CD14-positive monocyte (primary cell): Measurements from ENCODE around the gene L1TD1. TPM values are rescaled to one million over a fixed set of nuclear protein-coding genes. Genes with fewer than 3 reads are reported as not detected.
A peak's percentile ranks its signal among the peaks of the same experiment; 100 is the strongest.

Experiments used
- DNase-seq, 3 donors: peaks; one replicate each; pipeline ENCODE4 v3.0.0-alpha.2; 2011 to 2022
- H2AFZ ChIP-seq: 2 replicates; pipeline ENCODE4 v1.6.0; 2012; ENCODE audit warnings: mild to moderate bottlenecking, low read depth, low read length, inconsistent platforms; ENCODE audit not compliant: insufficient read depth, poor library complexity, severe bottlenecking
- H3K27ac ChIP-seq, 2 donors: 1 replicate in 1 of 2; 2 replicates in 1 of 2; pipeline ENCODE4 v1.5.1; 2012 to 2013; ENCODE audit warnings: low read length in 2 of 2, control low read depth in 1 of 2, inconsistent platforms in 1 of 2, low read depth in 1 of 2, mild to moderate bottlenecking in 1 of 2
- H3K27me3 ChIP-seq, 2 donors: one replicate each; pipeline versions ENCODE4 v1.6.0 to v1.6.1; 2011 to 2013; ENCODE audit warnings: low read length in 2 of 2; ENCODE audit not compliant: control insufficient read depth in 2 of 2, insufficient read depth in 2 of 2
- H3K36me3 ChIP-seq, 2 donors: replicated peaks in 1 of 2; 1 replicate in 1 of 2; 2 replicates in 1 of 2; pipeline versions ENCODE4 v1.5.1 to v1.6.1; 2012 to 2013; ENCODE audit warnings: low read length in 2 of 2, control low read depth in 1 of 2, inconsistent platforms in 1 of 2, mild to moderate bottlenecking in 1 of 2; ENCODE audit not compliant: insufficient read depth in 2 of 2, control insufficient read depth in 1 of 2
- H3K4me1 ChIP-seq, 2 donors: 1 replicate in 1 of 2; 2 replicates in 1 of 2; pipeline versions ENCODE4 v1.5.1 to v1.6.1; 2012 to 2013; ENCODE audit warnings: low read length in 2 of 2, control low read depth in 1 of 2, inconsistent platforms in 1 of 2, mild to moderate bottlenecking in 1 of 2, moderate library complexity in 1 of 2; ENCODE audit not compliant: insufficient read depth in 2 of 2, control insufficient read depth in 1 of 2
- H3K4me2 ChIP-seq: replicated peaks from 2 replicates; pipeline ENCODE3; 2012; ENCODE audit warnings: low read length, moderate library complexity, mild to moderate bottlenecking; ENCODE audit not compliant: poor library complexity, severe bottlenecking; ENCODE audit errors: extremely low read depth
- H3K4me3 ChIP-seq, 3 experiments: fragments of 200-600 bp in 1 of 3; sonication (generic) in 1 of 3; replicated peaks in 1 of 3; 1 replicate in 2 of 3; 2 replicates in 1 of 3; pipeline ENCODE4 v1.5.1; 2011 to 2013; ENCODE audit warnings: low read length in 3 of 3, mild to moderate bottlenecking in 3 of 3, control low read depth in 2 of 3, low read depth in 2 of 3, inconsistent platforms in 1 of 3, moderate library complexity in 1 of 3
- H3K79me2 ChIP-seq: 2 replicates; pipeline ENCODE4 v1.6.0; 2012; ENCODE audit warnings: mild to moderate bottlenecking, control low read depth, inconsistent platforms, low read length, moderate library complexity; ENCODE audit not compliant: insufficient read depth
- H3K9ac ChIP-seq: 2 replicates; pipeline ENCODE4 v1.6.0; 2017; ENCODE audit warnings: low read length, mild to moderate bottlenecking; ENCODE audit not compliant: insufficient read depth, poor library complexity, severe bottlenecking
- H3K9me3 ChIP-seq, 2 donors: replicated peaks in 1 of 2; 1 replicate in 1 of 2; 2 replicates in 1 of 2; pipeline versions ENCODE4 v1.5.1 to v1.6.1; 2012 to 2013; ENCODE audit warnings: low read length in 2 of 2, control low read depth in 1 of 2; ENCODE audit not compliant: control insufficient read depth in 1 of 2, insufficient read depth in 1 of 2
- H4K20me1 ChIP-seq: 2 replicates; pipeline ENCODE4 v1.6.0; 2012; ENCODE audit warnings: mild to moderate bottlenecking, low read length, control low read depth, moderate library complexity; ENCODE audit not compliant: insufficient read depth
- H3K27ac Mint-ChIP-seq, 7 donors: one replicate each; pipeline ENCODE4 v1.8.0; 2020; ENCODE audit warnings: mild to moderate bottlenecking in 7 of 7, mixed read lengths in 7 of 7, moderate library complexity in 6 of 7, inconsistent platforms in 2 of 7
- H3K27me3 Mint-ChIP-seq, 3 donors: one replicate each; pipeline ENCODE4 v1.8.0; 2021 to 2022; ENCODE audit warnings: low read depth in 3 of 3, mild to moderate bottlenecking in 3 of 3, mixed read lengths in 3 of 3, moderate library complexity in 3 of 3, inconsistent platforms in 1 of 3
- H3K36me3 Mint-ChIP-seq, 2 donors: one replicate each; pipeline ENCODE4 v1.8.0; 2020; ENCODE audit warnings: mixed read lengths in 2 of 2, inconsistent platforms in 1 of 2, mild to moderate bottlenecking in 1 of 2
- H3K4me1 Mint-ChIP-seq: one replicate; pipeline ENCODE4 v1.8.0; 2020; ENCODE audit warnings: mild to moderate bottlenecking, mixed read lengths
- H3K4me3 Mint-ChIP-seq, 2 donors: one replicate each; pipeline ENCODE4 v1.8.0; 2020; ENCODE audit warnings: mild to moderate bottlenecking in 2 of 2, mixed read lengths in 2 of 2, moderate library complexity in 1 of 2
- H3K9me3 Mint-ChIP-seq, 7 donors: one replicate each; pipeline ENCODE4 v1.8.0; 2020 to 2022; ENCODE audit warnings: mixed read lengths in 7 of 7, mild to moderate bottlenecking in 6 of 7, moderate library complexity in 6 of 7, inconsistent platforms in 2 of 7
- CTCF ChIP-seq: fragments of 200-600 bp; IDR thresholded peaks from one replicate; pipeline ENCODE4 v1.8.0; 2022; ENCODE audit warnings: antibody characterized with exemption, mild to moderate bottlenecking
- WGBS: methylation state at CpG from one replicate; pipeline ENCODE4 v1.1.5; 2013; ENCODE audit warnings: missing lambda C conversion rate; ENCODE audit not compliant: insufficient coverage; 5-methylcytosine and 5-hydroxymethylcytosine counted together
- intact Hi-C, 2 donors: fragments of 100-400 bp; cut with micrococcal nuclease; formaldehyde crosslinking; loops; one replicate each; pipeline versions ENCODE4 v1.15.0 to v1.15.1; 2023
- polyA plus RNA-seq, 3 donors: library from polyadenylated mRNA; depleted of rRNA in 1 of 3; unstranded in 2 of 3; stranded (reverse) in 1 of 3; fragments of 300-500 nt in 2 of 3; fragments of >200 nt in 1 of 3; fragmentation: Illumina TruSeq in 2 of 3; gene quantifications; 1 replicate in 2 of 3; 2 replicates in 1 of 3; pipeline ENCODE4 v1.2.3, GENCODE V29; 2012 to 2021

The L1TD1 gene
- polyA plus RNA-seq, 3 donors, result 0.09 to 0.22 (median 0.12) TPM

- peaks cover 0 to 8% (median 3%) of the 10 kb centered on the region in 7 donors for H3K9me3 Mint-ChIP-seq
These were observed 6.5 kb upstream of the L1TD1 start for GRCh38 chr1:62188111-62188510.

GRCh38 chr1:62196086-62196690, 1.5 kb downstream of the L1TD1 start:
- peaks cover 4 to 20% (median 18%) of the 10 kb centered on the region in 7 donors for H3K9me3 Mint-ChIP-seq
- peak overlapping the region in 1 of 2 donors; percentile 83 for H3K4me3 Mint-ChIP-seq
- H3K27ac ChIP-seq, result no peak overlapping the region
- H3K9ac ChIP-seq, result no peak overlapping the region
- intact Hi-C loops, result no loop called here
- no peak for TF ChIP-seq CTCF
- DNase-seq, result no peak
- no peaks in the 10 kb centered on the region for H3K36me3 ChIP-seq
- H2AFZ ChIP-seq, result no peak overlapping the region
- H4K20me1 ChIP-seq, result no peaks in the 10 kb centered on the region
- H3K4me3 ChIP-seq, result no peak overlapping the region
- no peaks in the 10 kb centered on the region for H3K79me2 ChIP-seq
- H3K9me3 ChIP-seq, result peaks cover 0 to 8% of the 10 kb centered on the region in 2 donors
- H3K4me2 ChIP-seq, result no peak overlapping the region
- peaks cover 4 to 8% of the 10 kb centered on the region in 2 donors for H3K4me1 ChIP-seq
- WGBS, result 81% methylated on average over 8 of the region's 17 CpGs
- H3K27me3 Mint-ChIP-seq, result peaks cover 32 to 54% (median 47%) of the 10 kb centered on the region in 3 donors
- H3K4me1 Mint-ChIP-seq, result peaks cover 21% of the 10 kb centered on the region
- peaks cover 2 to 8% of the 10 kb centered on the region in 2 donors for H3K36me3 Mint-ChIP-seq
- H3K27me3 ChIP-seq, result peaks cover 16 to 37% of the 10 kb centered on the region in 2 donors
- H3K27ac Mint-ChIP-seq, result no peak overlapping the region

More at GRCh38 chr1:62188111-62188510, 6.5 kb upstream of the L1TD1 start:
- Histone ChIP-seq H4K20me1 (no peaks in the 10 kb centered on the region), H3K4me2 (no peak overlapping the region), H2AFZ (no peak overlapping the region), H3K9me3 (no peaks in the 10 kb centered on the region), H3K9ac (no peak overlapping the region), H3K27ac (no peak overlapping the region), H3K27me3 (no peaks in the 10 kb centered on the region), H3K36me3 (no peaks in the 10 kb centered on the region), H3K79me2 (no peaks in the 10 kb centered on the region), H3K4me1 (no peaks in the 10 kb centered on the region), H3K4me3 (no peak overlapping the region)
- no peak for TF ChIP-seq CTCF
- no peaks in the 10 kb centered on the region for H3K36me3 Mint-ChIP-seq
- H3K27me3 Mint-ChIP-seq, result peaks cover 0 to 4% (median 0%) of the 10 kb centered on the region in 3 donors
- H3K27ac Mint-ChIP-seq, result no peak overlapping the region
- no peak overlapping the region for H3K4me3 Mint-ChIP-seq
- 100% methylated on average over 1 of the region's 8 CpGs for WGBS
- intact Hi-C loops, result no loop called here
- DNase-seq, result no peak
- H3K4me1 Mint-ChIP-seq, result no peaks in the 10 kb centered on the region
